Right lobe of liver (tissue), 4 donors: ENCODE results near the gene RPSA.

Experiments used
- POLR2A ChIP-seq: fragments of 450-650 bp; IDR thresholded peaks from one replicate; pipeline ENCODE4 v1.6.1; 2017; ENCODE audit warnings: antibody characterized with exemption, mild to moderate bottlenecking
- TF ChIP-seq, protein P1 (sequence below), 4 donors: fragments of 200-600 bp in 3 of 4; fragments of 450-650 bp in 1 of 4; IDR thresholded peaks; one replicate each; pipeline versions ENCODE4 v1.5.1 to v1.8.0; 2016 to 2022; ENCODE audit warnings: antibody characterized with exemption in 4 of 4, mild to moderate bottlenecking in 2 of 4
- donor health status: DM: no; HTN: no; CAD: no.
- donor health status: DM: no; HTN: no; CAD: no.
- donor health status: DM: no; HTN: yes; CAD: no.

DNA sequence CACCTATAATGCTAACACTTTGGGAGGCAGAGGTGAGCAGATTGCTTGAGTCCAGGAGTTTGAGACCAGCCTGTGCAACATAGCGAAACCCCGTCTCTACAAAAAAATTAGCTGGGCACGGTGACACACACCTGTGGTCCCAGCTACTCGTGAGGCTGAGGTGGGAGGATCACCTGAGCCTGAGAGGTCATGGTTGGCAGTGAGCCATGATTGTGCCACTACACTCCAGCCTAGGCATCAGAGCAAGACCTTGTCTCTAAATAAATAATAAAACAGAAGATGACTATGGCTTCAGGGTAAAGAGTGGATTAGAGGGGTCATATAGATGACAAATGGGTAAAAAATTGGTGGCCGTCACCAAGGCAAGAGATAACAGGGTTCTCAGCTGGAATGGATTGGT, 20.2 kb upstream of the RPSA start:
- TF ChIP-seq POLR2A = no peak
- TF ChIP-seq, protein P1, sequence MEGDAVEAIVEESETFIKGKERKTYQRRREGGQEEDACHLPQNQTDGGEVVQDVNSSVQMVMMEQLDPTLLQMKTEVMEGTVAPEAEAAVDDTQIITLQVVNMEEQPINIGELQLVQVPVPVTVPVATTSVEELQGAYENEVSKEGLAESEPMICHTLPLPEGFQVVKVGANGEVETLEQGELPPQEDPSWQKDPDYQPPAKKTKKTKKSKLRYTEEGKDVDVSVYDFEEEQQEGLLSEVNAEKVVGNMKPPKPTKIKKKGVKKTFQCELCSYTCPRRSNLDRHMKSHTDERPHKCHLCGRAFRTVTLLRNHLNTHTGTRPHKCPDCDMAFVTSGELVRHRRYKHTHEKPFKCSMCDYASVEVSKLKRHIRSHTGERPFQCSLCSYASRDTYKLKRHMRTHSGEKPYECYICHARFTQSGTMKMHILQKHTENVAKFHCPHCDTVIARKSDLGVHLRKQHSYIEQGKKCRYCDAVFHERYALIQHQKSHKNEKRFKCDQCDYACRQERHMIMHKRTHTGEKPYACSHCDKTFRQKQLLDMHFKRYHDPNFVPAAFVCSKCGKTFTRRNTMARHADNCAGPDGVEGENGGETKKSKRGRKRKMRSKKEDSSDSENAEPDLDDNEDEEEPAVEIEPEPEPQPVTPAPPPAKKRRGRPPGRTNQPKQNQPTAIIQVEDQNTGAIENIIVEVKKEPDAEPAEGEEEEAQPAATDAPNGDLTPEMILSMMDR (IDR thresholded peaks at IDR 0.05) = no peak
